Transverse colon (tissue), 4 donors: ENCODE measurements around the gene ZNF624. TPM values are rescaled to one million over a fixed set of nuclear protein-coding genes. Genes with fewer than 3 reads are reported as not detected.
A peak's percentile ranks its signal among the peaks of the same experiment; 100 is the strongest.
"Not testable (repeated sequence)": the region's sequence is repeated elsewhere in the genome, so short reads cannot be mapped to it uniquely, and the experiment has no call there.

Experiments
- DNase-seq: peaks from one replicate; pipeline ENCODE4 v3.0.0-alpha.2; 2019
- H3K27ac ChIP-seq, 4 donors: fragments of 200-600 bp; sonication (generic); 2 replicates each; pipeline ENCODE4 v1.5.1; 2016 to 2018; ENCODE audit warnings: inconsistent platforms in 4 of 4
- H3K27me3 ChIP-seq: fragments of 200-600 bp; sonication (generic); 2 replicates; pipeline ENCODE4 v1.5.1; 2017; ENCODE audit warnings: inconsistent platforms
- H3K36me3 ChIP-seq, 4 donors: fragments of 200-600 bp; sonication (generic); 2 replicates each; pipeline ENCODE4 v1.5.1; 2017 to 2019; ENCODE audit warnings: inconsistent platforms in 4 of 4
- H3K4me1 ChIP-seq, 4 donors: fragments of 200-600 bp; sonication (generic); 2 replicates each; pipeline ENCODE4 v1.5.1; 2017 to 2020; ENCODE audit warnings: inconsistent platforms in 4 of 4
- H3K4me3 ChIP-seq, 4 donors: fragments of 200-600 bp; sonication (generic); 1 replicate in 1 of 4; 2 replicates in 3 of 4; pipeline versions ENCODE4 v1.5.1 to v1.6.1; 2017 to 2019; ENCODE audit warnings: inconsistent platforms in 4 of 4
- H3K9me3 ChIP-seq, 2 donors: fragments of 200-600 bp; sonication (generic); 2 replicates each; pipeline ENCODE4 v1.5.1; 2017 to 2019; ENCODE audit warnings: inconsistent platforms in 2 of 2
- CTCF ChIP-seq, 5 experiments: fragments of 200-600 bp in 3 of 5; fragments of 450-650 bp in 2 of 5; sonication (generic) in 3 of 5; IDR thresholded peaks; 1 replicate in 2 of 5; 2 replicates in 3 of 5; pipeline ENCODE4 v1.5.1; 2016 to 2017; ENCODE audit warnings: antibody characterized with exemption in 5 of 5, inconsistent platforms in 3 of 5, mild to moderate bottlenecking in 2 of 5, moderate library complexity in 1 of 5
- EP300 ChIP-seq: sonication (generic); formaldehyde crosslinking; IDR thresholded peaks from one replicate; pipeline ENCODE4 v1.6.1; 2017; ENCODE audit warnings: antibody characterized with exemption, low read depth
- POLR2A ChIP-seq: fragments of 450-650 bp; IDR thresholded peaks from one replicate; pipeline ENCODE4 v1.6.1; 2016; ENCODE audit warnings: antibody characterized with exemption, mild to moderate bottlenecking, moderate library complexity
- POLR2AphosphoS5 ChIP-seq, 3 donors: sonication (generic); formaldehyde crosslinking; IDR thresholded peaks; one replicate each; pipeline ENCODE4 v1.6.1; 2016; ENCODE audit warnings: antibody characterized with exemption in 3 of 3
- WGBS, 2 donors: methylation state at CpG; one replicate each; pipeline ENCODE4 v1.1.5; 2018; ENCODE audit warnings: low coverage in 1 of 2; 5-methylcytosine and 5-hydroxymethylcytosine counted together
- in situ Hi-C, 4 donors: fragments of 200-750 bp; cut with MboI; loops; one replicate each; pipeline versions ENCODE4 v1.15.0 to v1.15.1; 2017; ENCODE audit warnings: low sequenced_read_pairs in 3 of 4, low pct_ligation_motif_present in 1 of 4, low pct_unique_long_range_greater_than_20kb in 1 of 4
- intact Hi-C: fragments of 100-400 bp; cut with DNase I; formaldehyde crosslinking; loops from one replicate; pipeline ENCODE4 v1.15.1; 2023; ENCODE audit warnings: low total_unique reads
- total RNA-seq, 4 donors: library from RNA; depleted of rRNA; stranded (reverse); fragments of >200 nt; gene quantifications; one replicate each; pipeline ENCODE4 v1.1.0, GENCODE V29; 2016

ZNF624 gene
- 10 to 100 TPM in 1 of 4 donors, 1 to 10 TPM in 3; 1.5 to 11.1 (median 4.5) TPM for total RNA-seq

GRCh38 chr17:16653367-16654041 lies at the start of gene ZNF624:
ZNF624 (minus strand) TSS chr17:16653850.
- TF ChIP-seq POLR2AphosphoS5 (IDR thresholded peaks at IDR 0.05) (peak; percentile 76 to 93 (median 90)), EP300 (peak; percentile 82), POLR2A (peak; percentile 86), CTCF (IDR thresholded peaks at IDR 0.05) (peak in 2 of 5 experiments; percentile 15 to 32)
- intact Hi-C loops, result no loop called here

GRCh38 chr17:16697603-16698002 lies 44.0 kb upstream of the ZNF624 start:
- 24 to 55% methylated on average over 2 to 5 of the region's 5 CpGs for WGBS, 2 donors
- H3K36me3 ChIP-seq, H3K4me1 ChIP-seq, H3K27ac ChIP-seq, DNase-seq, intact Hi-C loops, in situ Hi-C loops, H3K9me3 ChIP-seq, H3K27me3 ChIP-seq, H3K4me3 ChIP-seq: not testable (repeated sequence)

More at GRCh38 chr17:16653367-16654041, at the start of gene ZNF624:
- peaks cover 3 to 16% (median 13%) of the 10 kb centered on the region in 4 donors for H3K4me1 ChIP-seq
- no peaks in the 10 kb centered on the region for H3K27me3 ChIP-seq
- H3K4me3 ChIP-seq, result peak within 1 kb of the TSS; percentile 50 to 80 (median 60)
- H3K9me3 ChIP-seq, result no peaks in the 10 kb centered on the region
- in situ Hi-C loops, result no loop called here
- H3K36me3 ChIP-seq, result no peaks in the 10 kb centered on the region
- WGBS, 2 donors, result 0% methylated on average over 39 of the region's 55 CpGs; no CpG with 5 or more reads in 1 of the 2 donors
- DNase-seq, result peak; percentile 96
- H3K27ac ChIP-seq, result peak within 1 kb of the TSS; percentile 91 to 96 (median 92)

GRCh38 chr17:16690447-16690846 lies 36.8 kb upstream of the ZNF624 start:
- H3K4me1 ChIP-seq, H3K9me3 ChIP-seq, H3K36me3 ChIP-seq, in situ Hi-C loops, H3K27me3 ChIP-seq, intact Hi-C loops, DNase-seq, H3K27ac ChIP-seq: not testable (repeated sequence)
- peak overlapping the region in 1 of 4 donors; percentile 18 for H3K4me3 ChIP-seq
- 94% methylated on average over 30 of the region's 30 CpGs; no CpG with 5 or more reads in 1 of the 2 donors for WGBS, 2 donors

- H3K9me3 ChIP-seq, H3K4me1 ChIP-seq, H3K36me3 ChIP-seq, in situ Hi-C loops, intact Hi-C loops, H3K27ac ChIP-seq, H3K27me3 ChIP-seq: not testable (repeated sequence)
- DNase-seq, result peak; percentile 19
- 73% methylated on average over 14 of the region's 33 CpGs; no CpG with 5 or more reads in 1 of the 2 donors for WGBS, 2 donors
- TF ChIP-seq CTCF (IDR thresholded peaks at IDR 0.05), result peak; percentile 38 to 93 (median 78)
- peak within 1 kb of the TSS in 1 of 4 donors; percentile 18 for H3K4me3 ChIP-seq
Observed at GRCh38 chr17:16689731-16690281, 36.2 kb upstream of the ZNF624 start, which contains the start of gene CCDC144A. CCDC144A (plus strand) TSS chr17:16690241; CDS start chr17:16690401, 160 bp downstream.

GRCh38 chr17:16687151-16687550 lies 33.5 kb upstream of the ZNF624 start:
- H3K36me3 ChIP-seq, H3K4me1 ChIP-seq, intact Hi-C loops, in situ Hi-C loops, H3K9me3 ChIP-seq, H3K27ac ChIP-seq, DNase-seq, H3K4me3 ChIP-seq: not testable (repeated sequence)
- peaks cover 17% of the 10 kb centered on the region for H3K27me3 ChIP-seq
- whole genome bisulfite sequencing, 2 donors, result 79 to 86% methylated on average over 3 to 5 of the region's 5 CpGs

GRCh38 chr17:16686019-16686418 lies 32.4 kb upstream of the ZNF624 start:
- WGBS, 2 donors, result 79 to 90% methylated on average over 2 to 4 of the region's 4 CpGs
- peaks cover 21% of the 10 kb centered on the region for H3K27me3 ChIP-seq
- H3K4me1 ChIP-seq, H3K27ac ChIP-seq, in situ Hi-C loops, H3K9me3 ChIP-seq, H3K36me3 ChIP-seq, DNase-seq, H3K4me3 ChIP-seq, intact Hi-C loops: not testable (repeated sequence)

GRCh38 chr17:16683290-16684138 lies 29.9 kb upstream of the ZNF624 start:
- in situ Hi-C loops, H3K4me1 ChIP-seq, H3K9me3 ChIP-seq, intact Hi-C loops, H3K27ac ChIP-seq, H3K36me3 ChIP-seq, DNase-seq: not testable (repeated sequence)
- Histone ChIP-seq H3K4me3 (peak overlapping the region in 1 of 4 donors; percentile 17), H3K27me3 (peaks cover 21% of the 10 kb centered on the region)
- WGBS, 2 donors, result 55 to 59% methylated on average over 9 to 44 of the region's 44 CpGs
